ENCODE results near the gene MRPL43.
"Not testable (repeated sequence)": the region's sequence is repeated elsewhere in the genome, so short reads cannot be mapped to it uniquely, and the experiment has no call there.

The MRPL43 gene

GRCh38 chr10:100986952-100987684, at the start of gene MRPL43, which contains the start of gene TWNK:
MRPL43 (minus strand) TSS chr10:100987497; CDS start chr10:100987443, 54 bp downstream.
TWNK (plus strand) TSS chr10:100987543; CDS start chr10:100988211, 668 bp downstream.
- Histone ChIP-seq H3K9ac (peak within 1 kb of the TSS; percentile 84), H4K20me1 (peaks cover 62% of the 10 kb centered on the region), H3K36me3 (peaks cover 75% of the 10 kb centered on the region), H3K4me2 (peak within 1 kb of the TSS; percentile 98), H3K27me3 (no peaks in the 10 kb centered on the region), H3K4me3 (peak within 1 kb of the TSS; percentile 90), H3K9me3 (no peaks in the 10 kb centered on the region), H3K27ac (peak within 1 kb of the TSS; percentile 84), H3K4me1 (peaks cover 52% of the 10 kb centered on the region)
- no peak for TF ChIP-seq Cebpa-rat (IDR thresholded peaks at IDR 0.05)

- Histone ChIP-seq H3K9me3 (no peaks in the 10 kb centered on the region), H3K4me2 (no peak overlapping the region), H3K4me3 (no peak overlapping the region), H4K20me1 (peaks cover 20% of the 10 kb centered on the region), H3K27me3 (no peaks in the 10 kb centered on the region), H3K4me1 (peaks cover 23% of the 10 kb centered on the region), H3K36me3 (peaks cover 58% of the 10 kb centered on the region), H3K27ac (no peak overlapping the region), H3K9ac (no peak overlapping the region)
- TF ChIP-seq Cebpa-rat (IDR thresholded peaks at IDR 0.05), result no peak
Observed at GRCh38 chr10:101036726-101037125, 49.4 kb upstream of the MRPL43 start.

GRCh38 chr10:101035916-101036702, 48.8 kb upstream of the MRPL43 start:
- no peak for TF ChIP-seq Cebpa-rat (IDR thresholded peaks at IDR 0.05)
- Histone ChIP-seq H3K27ac (no peak overlapping the region), H3K27me3 (no peaks in the 10 kb centered on the region), H3K4me3 (no peak overlapping the region), H3K36me3 (peaks cover 58% of the 10 kb centered on the region), H3K9me3 (no peaks in the 10 kb centered on the region), H3K4me1 (peaks cover 17% of the 10 kb centered on the region), H3K9ac (no peak overlapping the region), H3K4me2 (no peak overlapping the region), H4K20me1 (peaks cover 20% of the 10 kb centered on the region)

GRCh38 chr10:101035314-101035713, 48.0 kb upstream of the MRPL43 start:
- Histone ChIP-seq H3K9ac (no peak overlapping the region), H3K9me3 (no peaks in the 10 kb centered on the region), H3K4me3 (no peak overlapping the region), H3K4me1 (peaks cover 19% of the 10 kb centered on the region), H4K20me1 (peaks cover 20% of the 10 kb centered on the region), H3K27me3 (no peaks in the 10 kb centered on the region), H3K27ac (no peak overlapping the region), H3K4me2 (no peak overlapping the region), H3K36me3 (peaks cover 58% of the 10 kb centered on the region)
- no peak for TF ChIP-seq Cebpa-rat (IDR thresholded peaks at IDR 0.05)

- not testable (repeated sequence) for H3K27me3 ChIP-seq, H3K4me2 ChIP-seq, H3K27ac ChIP-seq, H3K4me3 ChIP-seq, H3K9me3 ChIP-seq, H3K9ac ChIP-seq
- Histone ChIP-seq H4K20me1 (peaks cover 20% of the 10 kb centered on the region), H3K36me3 (peaks cover 49% of the 10 kb centered on the region), H3K4me1 (peaks cover 28% of the 10 kb centered on the region)
Observed at GRCh38 chr10:101034404-101034803, 47.1 kb upstream of the MRPL43 start.

GRCh38 chr10:101033276-101033675, 46.0 kb upstream of the MRPL43 start:
- Histone ChIP-seq H3K4me2 (peak overlapping the region; percentile 93), H4K20me1 (peaks cover 20% of the 10 kb centered on the region), H3K9ac (peak overlapping the region; percentile 74), H3K9me3 (no peaks in the 10 kb centered on the region), H3K36me3 (peaks cover 38% of the 10 kb centered on the region), H3K27ac (peak overlapping the region; percentile 77; the same call in 1 of the 2 replicates), H3K27me3 (no peaks in the 10 kb centered on the region), H3K4me3 (peak overlapping the region; percentile 76), H3K4me1 (peaks cover 39% of the 10 kb centered on the region)
- no peak for TF ChIP-seq Cebpa-rat (IDR thresholded peaks at IDR 0.05)

GRCh38 chr10:101032637-101033224, 45.4 kb upstream of the MRPL43 start:
- Histone ChIP-seq H3K9ac (peak overlapping the region; percentile 74), H3K4me2 (peak overlapping the region; percentile 93), H3K9me3 (no peaks in the 10 kb centered on the region), H3K36me3 (peaks cover 33% of the 10 kb centered on the region), H3K27me3 (no peaks in the 10 kb centered on the region), H4K20me1 (peaks cover 20% of the 10 kb centered on the region), H3K4me3 (peak overlapping the region; percentile 76), H3K27ac (peak overlapping the region; percentile 77), H3K4me1 (peaks cover 44% of the 10 kb centered on the region)
- no peak for TF ChIP-seq Cebpa-rat (IDR thresholded peaks at IDR 0.05)

- Histone ChIP-seq H3K4me2 (peak overlapping the region; percentile 93), H3K27ac (peak overlapping the region; percentile 77), H3K9me3 (no peaks in the 10 kb centered on the region), H3K36me3 (peaks cover 26% of the 10 kb centered on the region), H3K4me3 (peak overlapping the region; percentile 76), H4K20me1 (peaks cover 20% of the 10 kb centered on the region), H3K4me1 (peaks cover 51% of the 10 kb centered on the region), H3K9ac (peak overlapping the region; percentile 74), H3K27me3 (no peaks in the 10 kb centered on the region)
- no peak for TF ChIP-seq Cebpa-rat (IDR thresholded peaks at IDR 0.05)
Observed at GRCh38 chr10:101031796-101032636, 44.7 kb upstream of the MRPL43 start.

All from BLaER1 (cell line).